IPS-18c (cell line): Measurements from ENCODE around the gene NOP16.

Experiments used
- H3K4me3 ChIP-seq: 2 replicates; pipeline ENCODE4 v1.7.0; 2013; ENCODE audit warnings: low read depth, mild to moderate bottlenecking, low read length, moderate library complexity; ENCODE audit not compliant: insufficient read depth
- H3K9me3 ChIP-seq: one replicate; pipeline ENCODE4 v1.6.1; 2013; ENCODE audit warnings: mild to moderate bottlenecking, low read length, moderate library complexity; ENCODE audit not compliant: control insufficient read depth, insufficient read depth

Gene NOP16

DNA sequence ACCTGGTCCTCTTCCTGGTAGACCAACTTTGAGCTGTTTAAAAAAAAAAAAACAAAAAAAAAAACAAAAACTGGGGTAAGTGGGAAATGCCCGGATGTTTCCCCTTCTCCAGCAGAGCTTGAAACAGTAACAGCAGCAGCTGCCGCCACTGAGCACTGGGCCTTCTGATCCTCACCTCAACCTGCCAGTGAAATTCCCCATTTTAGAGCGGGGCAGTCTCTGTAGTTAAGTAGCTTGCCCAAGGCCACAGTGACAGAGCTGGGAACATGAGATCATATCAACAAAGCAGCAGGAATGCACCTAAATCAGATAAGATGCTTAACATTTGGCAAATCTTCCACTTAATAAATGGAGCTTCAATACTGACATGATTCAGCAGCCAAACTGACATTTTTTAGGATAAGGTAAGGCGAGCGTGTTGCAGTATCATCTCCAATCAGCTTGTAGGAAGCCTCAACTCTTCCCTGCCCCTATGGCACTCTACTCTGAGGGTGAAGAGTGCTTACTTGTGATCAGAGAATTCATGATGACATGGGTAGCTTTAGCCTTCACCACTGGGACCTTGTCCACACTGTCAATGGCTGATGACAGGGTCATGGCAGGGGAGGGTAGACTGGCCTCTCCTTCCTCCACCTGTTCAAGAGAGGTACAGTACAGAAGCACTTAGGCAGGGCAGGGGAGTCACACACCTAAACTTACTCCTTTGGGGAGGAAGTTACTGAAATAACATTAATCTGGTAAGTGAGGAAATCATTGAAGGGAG is 36.1 kb downstream of the NOP16 start:
- Histone ChIP-seq H3K4me3 (no peak overlapping the region), H3K9me3 (no peaks in the 10 kb centered on the region)

DNA sequence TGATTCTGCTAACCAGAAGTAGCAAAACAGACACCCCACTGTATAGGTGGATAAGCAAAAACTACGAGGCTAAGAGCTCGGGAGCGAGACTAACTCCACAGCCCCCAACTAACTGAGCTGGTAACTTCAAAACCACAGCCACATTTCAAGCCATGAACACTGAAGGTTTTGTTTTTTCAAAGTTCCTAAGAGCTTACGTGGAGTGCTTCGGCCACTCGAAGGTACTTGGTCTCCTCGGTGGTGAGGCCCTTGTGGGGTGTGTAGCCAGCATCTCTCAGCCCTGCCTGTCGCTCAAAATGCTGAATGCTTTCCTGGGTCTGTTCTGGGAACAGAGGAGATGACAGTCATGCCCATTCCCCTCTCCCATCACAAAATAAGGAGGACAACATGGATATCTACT is 38.0 kb downstream of the NOP16 start:
- Histone ChIP-seq H3K4me3 (no peak overlapping the region), H3K9me3 (no peaks in the 10 kb centered on the region)

DNA sequence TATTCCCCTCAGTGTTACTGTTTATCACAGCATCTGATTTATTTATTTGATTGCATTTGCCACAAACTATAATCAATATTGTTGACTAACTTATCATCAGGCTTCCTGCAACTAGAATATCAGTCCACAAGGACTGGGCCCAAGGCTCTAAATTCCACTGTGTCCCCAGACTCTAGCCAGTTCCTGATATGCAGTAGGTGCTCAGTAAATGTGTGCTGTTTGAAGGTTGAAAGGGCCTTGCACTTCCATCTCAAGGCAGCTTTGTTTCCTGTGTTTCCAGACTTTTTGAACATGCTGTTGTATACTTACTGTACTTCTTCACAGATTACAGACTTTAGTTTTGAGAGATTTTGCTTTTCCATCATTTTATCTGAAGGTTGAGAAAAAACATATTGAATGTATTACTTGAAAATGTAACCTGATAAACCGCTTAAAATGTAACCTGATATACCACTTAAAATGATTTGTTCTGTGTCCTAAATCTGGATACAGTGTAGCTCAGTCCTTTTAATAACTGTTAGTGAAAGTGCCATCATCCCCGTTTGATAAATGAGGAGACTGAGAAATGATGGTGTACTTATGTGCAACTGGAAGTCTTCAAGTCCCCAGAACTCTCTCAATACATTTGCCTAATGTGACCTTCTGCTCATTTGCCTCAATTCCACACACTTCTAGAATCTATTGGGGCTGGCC is 45.5 kb downstream of the NOP16 start:
- no peak overlapping the region for H3K4me3 ChIP-seq
- H3K9me3 ChIP-seq = peaks cover 5% of the 10 kb centered on the region

DNA sequence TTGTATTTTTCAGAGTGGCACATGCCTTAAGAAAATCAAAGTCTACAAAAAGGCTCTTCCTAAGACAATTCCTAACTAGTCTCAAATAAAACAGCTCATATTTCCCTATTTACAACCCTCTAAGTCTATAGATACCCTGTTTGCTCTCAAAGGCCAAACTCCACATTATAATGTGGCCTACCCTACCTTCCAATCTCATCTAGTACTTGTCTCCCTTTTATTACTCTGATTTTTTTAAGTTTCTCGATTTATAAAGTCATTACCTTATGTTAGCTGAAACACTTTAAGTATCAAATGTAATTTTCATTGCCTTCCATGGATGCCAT is 46.3 kb downstream of the NOP16 start:
- H3K4me3 ChIP-seq = no peak overlapping the region
- H3K9me3 ChIP-seq = peaks cover 5% of the 10 kb centered on the region

DNA sequence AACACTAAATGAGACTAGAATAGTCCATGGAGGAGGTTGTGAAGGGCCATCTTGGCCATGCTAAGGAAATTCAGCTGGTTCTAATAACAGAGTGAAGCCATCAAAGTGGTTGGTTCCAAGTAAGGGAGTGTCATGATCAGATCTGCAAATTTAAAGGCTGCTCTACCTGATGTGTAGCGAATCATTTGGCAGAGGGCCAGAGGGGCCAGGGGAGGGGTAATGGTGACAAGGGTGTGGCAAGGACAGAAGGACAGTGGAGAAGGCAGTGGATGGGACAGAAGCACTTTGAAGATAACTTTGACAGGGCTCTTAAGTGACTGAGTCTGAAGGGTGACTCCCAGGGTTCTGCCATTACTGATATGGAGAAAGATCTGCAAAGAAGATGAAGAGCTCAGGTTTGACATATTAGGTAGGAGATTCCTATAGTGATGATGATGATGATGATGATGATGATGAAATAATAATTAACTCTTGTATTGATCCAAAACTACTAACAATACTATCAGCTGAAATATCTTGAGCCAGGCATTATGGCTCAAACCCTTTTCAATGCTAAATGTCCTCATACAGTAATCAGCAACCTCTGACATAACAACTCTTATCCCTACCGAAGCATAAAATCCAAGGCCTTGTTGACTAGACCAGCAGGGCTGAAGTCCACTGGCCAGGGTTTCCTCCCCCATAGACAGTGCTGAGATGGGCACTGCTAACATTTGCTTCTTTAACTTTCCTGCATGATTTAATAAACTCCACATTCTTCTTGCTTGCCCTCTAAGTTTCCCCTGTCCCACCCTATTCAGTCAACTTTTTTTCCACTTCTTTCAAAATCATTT is 46.9 kb downstream of the NOP16 start:
- Histone ChIP-seq H3K4me3 (no peak overlapping the region), H3K9me3 (peaks cover 5% of the 10 kb centered on the region)

DNA sequence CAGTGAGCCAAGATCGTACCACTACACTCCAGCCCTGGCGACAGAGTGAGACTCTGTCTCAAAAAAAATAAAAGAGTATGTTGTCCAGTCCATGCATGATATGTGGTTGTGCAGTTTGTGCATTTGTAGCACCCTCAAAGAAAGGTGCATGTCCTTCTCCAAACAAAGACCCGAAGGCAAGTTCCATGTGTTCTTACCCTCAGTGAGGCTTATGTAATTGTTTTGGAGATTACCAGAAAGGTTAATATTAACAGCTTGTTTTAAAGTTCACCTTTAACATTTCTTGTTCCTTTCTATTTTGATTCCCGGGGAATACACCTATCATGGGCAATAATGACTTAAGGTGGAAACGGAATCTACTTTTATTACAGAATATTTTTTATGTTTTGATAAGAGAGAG is 49.1 kb downstream of the NOP16 start:
- no peak overlapping the region for H3K4me3 ChIP-seq
- peaks cover 5% of the 10 kb centered on the region for H3K9me3 ChIP-seq

DNA sequence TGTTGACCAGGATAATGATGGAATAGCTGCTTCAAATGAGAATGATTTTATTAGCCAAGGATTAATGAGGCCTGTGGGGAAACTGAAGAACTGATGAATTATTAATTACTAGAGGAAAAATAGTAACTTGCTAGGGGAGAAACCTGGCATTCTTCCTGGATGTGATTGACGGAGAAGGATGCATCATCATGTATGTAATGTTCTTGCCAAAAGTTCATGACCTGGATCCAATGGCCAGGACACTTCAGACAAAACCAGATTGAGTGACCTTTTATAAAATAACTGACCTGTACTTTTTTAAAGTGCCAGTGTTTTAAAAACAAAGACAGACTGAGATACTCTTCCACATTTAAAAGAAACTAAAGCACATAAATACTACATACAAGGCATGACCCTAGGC is 50.5 kb downstream of the NOP16 start:
- H3K4me3 ChIP-seq = no peak overlapping the region
- peaks cover 5% of the 10 kb centered on the region for H3K9me3 ChIP-seq

DNA sequence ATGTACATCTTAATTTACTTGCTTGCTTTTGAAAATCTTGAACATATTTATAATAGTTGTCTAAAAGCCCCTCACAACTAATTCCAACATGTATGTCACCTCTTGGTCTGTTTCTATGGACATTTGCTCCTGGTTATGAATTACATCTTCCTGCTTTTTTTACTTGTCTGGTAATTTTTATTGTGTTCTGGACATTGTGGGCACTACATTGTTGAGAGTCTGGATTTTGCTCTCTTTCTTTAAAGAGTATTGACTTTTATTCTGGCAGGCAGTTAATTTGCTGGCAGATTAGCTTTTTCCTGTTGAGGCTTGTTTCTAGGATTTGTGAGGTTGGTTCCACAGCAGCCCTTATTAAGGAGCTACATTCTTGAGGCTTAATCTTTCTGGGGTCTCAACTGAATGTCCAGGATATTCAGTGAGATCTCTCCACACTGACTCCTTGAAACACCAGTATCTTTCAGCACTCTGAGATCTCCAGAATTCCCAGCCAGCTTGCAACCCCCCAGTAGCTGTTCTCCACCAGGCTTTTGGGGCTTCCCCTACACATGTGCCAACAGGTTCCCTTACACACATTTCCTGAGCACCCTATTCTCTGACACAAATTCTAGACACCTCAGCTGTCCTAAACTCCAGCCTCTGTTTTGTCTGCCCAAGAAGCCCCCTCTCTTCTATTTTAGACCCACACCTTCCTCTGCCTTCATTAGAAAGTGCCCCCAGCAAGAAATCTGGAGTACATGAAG is 54.2 kb downstream of the NOP16 start:
- Histone ChIP-seq H3K9me3 (no peaks in the 10 kb centered on the region), H3K4me3 (no peak overlapping the region)
